GM12801 (cell line): ENCODE results near the gene WDR36.
A peak's percentile ranks its signal among the peaks of the same experiment; 100 is the strongest.

ENCODE experiments used
- TF ChIP-seq, protein P1 (sequence below): IDR thresholded peaks from one replicate; pipeline ENCODE4 v1.5.1; 2011; ENCODE audit warnings: control low read depth; ENCODE audit not compliant: insufficient read length; ENCODE audit errors: extremely low read depth

WDR36 gene

DNA sequence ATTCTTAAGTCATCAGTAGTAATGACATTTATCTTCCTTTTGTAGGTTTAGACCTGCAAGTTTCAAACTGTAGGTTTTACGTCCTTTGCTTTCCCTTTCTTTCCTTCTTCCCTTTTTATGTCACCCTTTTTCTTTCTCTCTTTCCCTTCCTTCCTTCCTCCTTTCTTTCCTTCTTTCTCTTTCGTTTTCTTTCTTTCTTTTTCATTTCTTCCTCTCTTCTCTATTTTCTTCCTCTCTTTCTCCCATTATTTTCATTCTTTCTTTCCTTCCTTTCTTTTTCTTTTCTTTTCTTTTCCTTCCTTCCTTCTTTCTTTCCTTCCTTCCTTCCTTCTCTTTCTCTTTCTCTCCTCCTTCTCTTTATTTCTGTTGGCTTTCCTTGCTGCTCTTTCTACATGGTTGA, 59.9 kb downstream of the WDR36 start:
- TF ChIP-seq, protein P1, sequence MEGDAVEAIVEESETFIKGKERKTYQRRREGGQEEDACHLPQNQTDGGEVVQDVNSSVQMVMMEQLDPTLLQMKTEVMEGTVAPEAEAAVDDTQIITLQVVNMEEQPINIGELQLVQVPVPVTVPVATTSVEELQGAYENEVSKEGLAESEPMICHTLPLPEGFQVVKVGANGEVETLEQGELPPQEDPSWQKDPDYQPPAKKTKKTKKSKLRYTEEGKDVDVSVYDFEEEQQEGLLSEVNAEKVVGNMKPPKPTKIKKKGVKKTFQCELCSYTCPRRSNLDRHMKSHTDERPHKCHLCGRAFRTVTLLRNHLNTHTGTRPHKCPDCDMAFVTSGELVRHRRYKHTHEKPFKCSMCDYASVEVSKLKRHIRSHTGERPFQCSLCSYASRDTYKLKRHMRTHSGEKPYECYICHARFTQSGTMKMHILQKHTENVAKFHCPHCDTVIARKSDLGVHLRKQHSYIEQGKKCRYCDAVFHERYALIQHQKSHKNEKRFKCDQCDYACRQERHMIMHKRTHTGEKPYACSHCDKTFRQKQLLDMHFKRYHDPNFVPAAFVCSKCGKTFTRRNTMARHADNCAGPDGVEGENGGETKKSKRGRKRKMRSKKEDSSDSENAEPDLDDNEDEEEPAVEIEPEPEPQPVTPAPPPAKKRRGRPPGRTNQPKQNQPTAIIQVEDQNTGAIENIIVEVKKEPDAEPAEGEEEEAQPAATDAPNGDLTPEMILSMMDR, result no peak

DNA sequence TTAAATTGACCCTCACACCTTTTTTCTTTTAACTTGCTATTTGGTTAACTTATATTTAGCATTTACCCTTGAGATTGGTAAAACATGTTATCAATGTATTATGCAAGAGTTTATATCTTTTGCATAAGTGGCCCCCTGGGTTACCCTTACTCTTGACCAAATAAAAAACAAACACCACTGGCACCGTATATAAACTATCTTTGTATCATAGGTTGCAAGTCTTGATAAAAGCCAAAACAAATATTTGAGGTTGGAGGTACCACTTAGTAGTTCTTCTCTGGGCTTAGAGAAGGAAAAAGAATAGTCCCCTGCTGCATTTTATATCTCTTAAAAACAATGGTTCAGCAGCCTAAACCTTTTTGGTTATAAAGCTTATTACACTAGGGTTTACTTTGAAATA, 61.3 kb downstream of the WDR36 start:
- TF ChIP-seq, protein P1, result no peak

DNA sequence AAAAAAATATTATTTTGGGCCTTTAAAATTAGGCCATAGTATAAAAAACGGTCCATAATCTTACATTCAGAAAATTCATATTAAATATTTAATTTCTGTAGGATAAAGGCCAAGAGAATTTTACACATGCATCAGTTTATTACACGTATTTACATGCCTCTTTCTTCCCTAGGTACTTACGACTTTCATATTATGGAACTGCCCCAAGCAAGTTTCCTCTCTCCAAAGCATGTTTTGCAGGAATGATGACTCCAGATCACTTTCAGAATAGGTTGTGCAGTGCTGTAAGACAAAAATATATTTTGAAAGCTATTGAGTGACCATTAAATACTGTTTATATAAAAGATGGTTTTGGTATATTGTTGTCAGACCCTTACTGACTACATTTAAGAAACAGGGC, 61.8 kb downstream of the WDR36 start:
- TF ChIP-seq, protein P1, result no peak

DNA sequence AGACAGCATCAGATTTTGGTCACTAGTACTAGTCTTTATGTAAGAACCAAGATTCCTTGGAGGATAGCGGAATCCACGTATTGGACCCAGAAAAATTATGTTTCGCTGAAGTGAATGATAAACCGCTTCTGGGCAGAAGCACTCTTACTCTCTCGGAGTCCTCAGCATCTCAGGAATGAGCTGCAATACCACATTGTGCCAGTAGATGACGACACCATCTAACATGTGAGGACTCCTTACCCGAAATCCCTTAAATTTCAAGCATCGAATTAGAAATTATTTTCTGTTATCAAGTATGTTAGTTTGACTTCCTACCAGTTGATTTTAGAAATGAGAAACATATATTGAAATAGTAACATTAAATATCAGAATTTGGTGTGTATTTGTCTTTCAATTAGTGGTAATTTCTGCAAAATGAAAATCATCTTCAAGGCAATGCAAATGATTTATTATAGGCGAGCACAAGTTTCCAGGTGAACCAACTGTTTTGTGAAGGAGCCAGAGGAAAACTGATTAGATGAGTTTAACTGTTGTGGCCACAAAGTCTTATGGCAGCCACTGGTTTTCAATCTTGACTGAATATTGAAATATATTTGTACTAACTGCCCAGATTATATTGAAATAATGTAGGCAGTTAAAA, 66.1 kb downstream of the WDR36 start:
- TF ChIP-seq, protein P1, result peak; percentile 100

DNA sequence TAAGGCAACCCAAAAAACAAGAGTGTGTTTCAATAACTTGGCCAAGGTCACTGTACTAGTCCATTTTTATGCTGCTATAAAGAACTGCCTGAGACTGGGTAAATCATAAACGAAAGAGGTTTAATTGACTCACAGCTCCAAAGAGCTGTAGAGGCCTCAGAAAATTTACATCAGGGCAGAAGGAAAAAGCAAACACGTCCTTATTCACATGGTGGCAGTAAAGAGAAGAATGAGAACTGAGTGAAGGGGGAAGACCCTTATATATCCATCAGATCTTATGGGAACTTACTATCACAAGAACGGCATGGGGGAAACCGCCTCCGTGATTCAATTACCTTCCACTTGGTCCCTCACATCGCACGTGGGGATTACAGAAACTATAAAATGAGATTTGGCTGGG, 67.7 kb downstream of the WDR36 start:
- TF ChIP-seq, protein P1, result no peak

DNA sequence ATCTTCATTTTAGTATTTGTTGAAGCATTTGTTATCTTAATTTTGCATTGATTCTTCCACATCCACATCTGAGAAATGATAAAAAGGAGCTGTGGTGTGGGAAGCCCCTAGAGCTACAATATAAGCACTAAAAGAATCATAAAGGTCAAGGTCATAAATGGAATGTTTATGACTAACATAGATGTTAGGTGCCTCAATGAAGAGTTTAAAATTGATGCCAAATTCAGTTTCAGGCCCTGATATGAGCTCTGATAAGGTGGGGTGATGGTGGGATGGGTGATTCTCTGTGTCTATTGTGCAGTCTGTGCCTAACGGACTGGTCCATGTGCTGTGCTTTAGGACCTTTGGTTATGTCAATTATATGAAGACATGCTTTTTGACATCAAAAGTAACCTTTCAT, 70.9 kb downstream of the WDR36 start:
- TF ChIP-seq, protein P1, result no peak

DNA sequence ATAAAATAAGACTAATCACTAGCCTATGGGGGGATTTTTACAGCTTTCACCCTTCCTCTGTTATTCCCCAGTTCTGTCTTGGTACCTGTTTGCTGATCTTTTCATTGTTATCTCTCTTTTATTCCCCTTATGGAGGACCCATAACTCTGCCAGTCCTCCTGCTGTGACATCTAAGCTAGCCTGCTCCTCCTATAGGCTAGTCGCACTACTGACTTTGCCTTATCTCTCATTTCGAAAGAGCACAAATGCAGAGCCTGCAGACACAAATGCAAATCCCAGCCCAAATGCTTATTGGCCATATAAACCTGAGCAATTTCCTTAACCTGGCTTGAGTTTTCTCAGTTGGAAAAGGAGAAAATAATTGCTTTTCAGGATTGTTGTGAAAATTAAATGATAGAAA, 72.9 kb downstream of the WDR36 start:
- TF ChIP-seq, protein P1, result no peak
